HepG2 (cell line): ENCODE results near the gene NTN5.

Experiments
- EP300 ChIP-seq, 3 experiments: sonication (generic) in 1 of 3; formaldehyde crosslinking in 1 of 3; IDR thresholded peaks; 2 replicates each; pipeline versions ENCODE4 v1.5.1 to v1.6.1; 2011 to 2020; ENCODE audit warnings: low read depth in 2 of 3, low read length in 2 of 3, borderline replicate concordance in 1 of 3, improper control_type of control experiment in 1 of 3, mild to moderate bottlenecking in 1 of 3, missing genetic modification reagents in 1 of 3, moderate library complexity in 1 of 3
- ZNF746 ChIP-seq: sonication (generic); formaldehyde crosslinking; IDR thresholded peaks from 2 replicates; pipeline ENCODE4 v1.8.0; 2022; ENCODE audit warnings: mild to moderate bottlenecking, missing genetic modification reagents
- ZNF788 ChIP-seq: sonication (generic); formaldehyde crosslinking; IDR thresholded peaks from 2 replicates; pipeline ENCODE4 v1.5.0; 2020; ENCODE audit warnings: mild to moderate bottlenecking, missing genetic modification reagents, borderline replicate concordance

DNA sequence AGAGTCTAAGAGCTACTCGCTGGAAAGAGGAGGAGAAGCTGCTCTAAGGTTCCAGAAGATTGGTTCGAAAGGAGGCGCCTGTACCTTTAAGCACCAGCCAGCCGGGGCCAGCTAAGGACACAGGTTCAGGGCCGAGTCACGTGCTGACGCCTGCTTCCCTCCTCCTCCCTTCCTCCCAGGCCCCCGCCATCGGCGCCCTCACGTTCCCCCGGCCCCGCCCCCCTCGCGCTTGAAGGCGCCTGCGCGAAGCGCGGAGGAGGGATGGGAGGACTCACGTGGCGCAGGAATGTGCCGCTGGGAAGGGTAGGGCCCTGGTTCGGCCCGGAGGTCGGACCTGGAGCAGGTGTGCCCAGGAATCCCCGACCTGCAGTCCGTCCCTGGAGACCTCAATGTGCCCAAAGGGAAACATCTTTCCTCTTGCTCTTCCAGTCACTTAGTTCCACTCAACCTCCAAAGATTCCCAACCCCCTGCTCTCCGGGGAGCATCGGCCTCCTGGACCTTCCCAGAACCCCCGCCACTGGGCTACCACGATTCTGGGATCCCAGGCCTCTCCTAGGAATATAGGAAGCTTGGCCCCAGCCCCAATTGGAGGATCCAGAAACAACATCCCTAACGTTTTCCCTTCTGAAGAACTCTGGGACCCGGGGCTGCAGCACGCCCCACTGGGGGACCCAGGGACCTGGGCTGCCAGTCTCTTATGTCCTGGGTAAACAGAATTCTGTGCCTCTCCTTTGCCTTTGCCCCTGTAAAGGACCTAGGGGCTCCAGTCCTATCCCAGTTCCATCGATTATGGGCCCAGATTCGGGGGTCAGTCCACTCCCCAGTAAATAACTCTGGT, 38.2 kb downstream of the NTN5 start:
- TF ChIP-seq EP300 (IDR thresholded peaks at IDR 0.05; ENCODE audit: low read depth in 2 of 2, low read length in 2 of 2) (0 out of 4 replicates have a peak, but pooled peaks of 1 of the 2 experiments have one; percentile 15), EP300 (CRISPR knock-in tag; IDR thresholded peaks at IDR 0.05; ENCODE audit: borderline replicate concordance) (peak; percentile 35; the same call in 1 of the 2 replicates), ZNF746 (peak; percentile 93), ZNF788 (CRISPR knock-in tag) (peak; percentile 48; the same call in 1 of the 2 replicates)
